GM04504 (cell line): ENCODE data around the gene TMEM14B.
A peak's percentile ranks its signal among the peaks of the same experiment; 100 is the strongest.
"Not testable (repeated sequence)": the region's sequence is repeated elsewhere in the genome, so short reads cannot be mapped to it uniquely, and the experiment has no call there.

Experiments used
- DNase-seq: peaks from one replicate; pipeline ENCODE4 v3.0.0-alpha.2; 2012; ENCODE audit warnings: low read depth

TMEM14B gene

GRCh38 chr6:10746915-10747250 lies 722 bp upstream of the TMEM14B start:
- no peak for DNase-seq

GRCh38 chr6:10749734-10750133 lies 2.1 kb downstream of the TMEM14B start:
- no peak for DNase-seq

- not testable (repeated sequence) for DNase-seq
These were observed 3.0 kb downstream of the TMEM14B start for GRCh38 chr6:10750568-10750967.

DNA sequence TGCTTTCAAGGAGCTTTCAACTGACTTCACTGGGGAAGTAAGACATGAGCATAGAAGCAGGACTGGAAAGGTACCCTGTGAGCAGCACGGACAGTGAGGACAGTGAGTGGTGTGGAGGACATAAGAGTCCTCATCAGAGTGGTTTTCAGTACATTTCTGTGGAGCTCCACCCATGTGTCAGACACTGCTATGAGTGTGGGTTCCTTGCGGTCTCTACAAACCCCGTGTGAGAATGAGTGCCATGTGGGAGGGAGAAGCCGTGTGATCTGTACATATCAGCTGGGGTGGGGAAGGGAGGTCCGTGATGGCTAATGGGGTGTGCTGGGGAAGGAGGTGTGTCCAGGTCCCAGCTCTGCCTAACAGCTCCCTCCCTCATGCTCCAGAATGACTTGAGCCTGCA lies 4.2 kb downstream of the TMEM14B start:
- not testable (repeated sequence) for DNase-seq

DNA sequence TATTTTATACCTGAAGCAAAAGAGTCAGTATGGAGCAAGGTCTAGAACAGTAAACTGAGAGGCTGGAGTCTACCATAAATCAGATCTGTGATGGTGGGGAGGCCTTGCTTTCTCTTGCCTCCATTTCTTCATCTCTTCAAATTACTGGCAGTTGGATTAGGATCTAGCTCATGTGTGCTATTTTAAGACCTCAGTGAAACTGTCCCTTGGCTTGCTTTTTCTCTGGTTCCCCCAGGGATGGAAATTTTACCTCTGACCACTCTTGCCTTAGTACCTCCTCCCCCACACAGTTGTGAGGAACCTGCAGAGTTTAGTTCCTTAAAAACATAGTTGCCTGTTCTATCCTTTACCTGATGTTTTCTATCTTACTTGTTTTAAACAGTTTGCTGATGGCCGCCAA lies 8.5 kb downstream of the TMEM14B start:
- no peak for DNase-seq

GRCh38 chr6:10759312-10759839 lies 11.8 kb downstream of the TMEM14B start:
- DNase-seq: peak; percentile 70

- DNase-seq: peak; percentile 51
These were observed 12.3 kb downstream of the TMEM14B start for GRCh38 chr6:10759884-10760329.

- no peak for DNase-seq
These were observed 15.4 kb downstream of the TMEM14B start for GRCh38 chr6:10763006-10763405.

DNA sequence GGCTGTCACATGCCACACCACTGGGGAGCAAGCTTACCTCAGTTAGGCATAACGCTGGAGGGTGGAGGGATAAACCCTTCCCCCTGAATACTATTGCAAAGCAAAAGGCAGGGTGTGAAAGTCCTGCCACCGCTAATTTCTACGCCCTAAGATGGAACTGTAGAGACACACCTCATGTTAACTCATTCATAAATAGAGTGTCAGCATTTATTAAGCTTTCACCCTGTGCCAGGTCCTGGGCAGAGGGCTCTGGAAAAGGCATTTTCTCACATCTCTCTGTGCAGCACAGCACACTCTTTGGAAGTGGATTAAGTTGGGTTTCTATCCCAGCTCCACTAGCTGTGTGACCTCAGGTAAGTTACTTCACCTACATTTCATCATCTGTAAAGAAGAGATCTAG lies 21.8 kb downstream of the TMEM14B start:
- no peak for DNase-seq

DNA sequence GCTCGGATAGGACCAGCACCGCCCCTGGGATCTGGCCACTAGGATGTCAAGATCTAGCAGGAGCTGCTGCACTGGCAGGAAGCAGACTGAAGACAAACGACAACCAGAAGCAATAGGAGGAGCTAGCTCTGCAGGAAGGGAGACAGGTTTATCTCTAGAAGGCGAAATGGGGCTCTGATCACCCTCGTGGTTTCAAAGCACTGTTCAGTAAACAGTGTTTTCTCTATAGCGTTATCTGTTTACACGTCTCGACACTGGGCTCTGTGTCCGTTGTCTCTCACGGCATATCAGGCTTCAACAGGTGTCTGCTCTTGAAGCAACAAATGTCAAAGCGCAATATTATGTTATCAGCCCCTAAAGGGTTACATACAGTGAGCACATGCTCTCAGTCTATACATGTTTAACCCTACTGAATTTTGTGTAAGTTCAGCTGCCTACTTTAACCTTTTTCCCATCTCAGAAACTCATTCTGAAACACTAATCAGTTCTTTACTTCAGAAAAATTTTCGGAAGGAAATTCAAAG lies 23.8 kb downstream of the TMEM14B start:
- DNase-seq: no peak

GRCh38 chr6:10778230-10778629 lies 30.6 kb downstream of the TMEM14B start:
- DNase-seq: no peak

- no peak for DNase-seq
These were observed 31.5 kb downstream of the TMEM14B start for GRCh38 chr6:10779076-10779475.

DNA sequence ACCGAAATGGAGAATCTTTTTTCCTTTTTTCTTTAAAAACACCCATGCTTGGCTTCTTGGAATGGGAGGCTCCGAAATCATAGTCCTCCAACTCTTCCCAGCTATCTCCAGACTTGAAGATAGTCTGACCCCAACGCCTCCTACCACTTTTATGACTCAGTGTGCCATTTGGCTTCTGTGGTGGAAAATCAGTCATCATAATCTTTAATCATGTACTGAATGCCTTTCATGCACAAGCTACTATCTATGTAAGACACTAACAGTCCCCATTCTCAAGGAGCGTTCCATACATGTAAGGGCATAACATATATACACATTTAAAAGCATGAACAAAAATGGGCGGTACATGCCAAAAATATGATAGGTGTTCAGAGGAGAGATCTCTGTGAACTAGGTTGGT lies 44.1 kb downstream of the TMEM14B start:
- no peak for DNase-seq

- DNase-seq: no peak
These were observed 44.5 kb downstream of the TMEM14B start for GRCh38 chr6:10792101-10792500.

- DNase-seq: no peak
These were observed 45.4 kb downstream of the TMEM14B start for GRCh38 chr6:10793035-10793434.

DNA sequence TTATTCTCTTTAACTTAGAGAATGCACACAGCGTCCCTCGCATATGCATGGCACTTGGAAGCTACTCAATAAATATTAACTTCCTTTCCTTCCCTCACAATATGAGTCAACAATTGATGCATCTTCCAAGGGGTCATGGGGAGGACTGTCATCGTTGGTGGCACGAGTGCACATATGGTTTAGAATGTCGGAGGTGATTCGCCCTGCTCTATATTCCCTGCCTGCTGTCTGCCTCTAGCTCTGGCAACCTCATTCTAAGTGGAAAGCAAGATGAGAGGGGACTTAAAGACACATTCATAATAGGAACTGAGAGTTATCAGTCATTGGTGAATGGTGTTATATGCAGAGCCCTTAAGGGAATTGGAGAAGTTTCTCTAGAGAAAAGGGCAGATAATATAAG lies 46.1 kb downstream of the TMEM14B start:
- DNase-seq: no peak

DNA sequence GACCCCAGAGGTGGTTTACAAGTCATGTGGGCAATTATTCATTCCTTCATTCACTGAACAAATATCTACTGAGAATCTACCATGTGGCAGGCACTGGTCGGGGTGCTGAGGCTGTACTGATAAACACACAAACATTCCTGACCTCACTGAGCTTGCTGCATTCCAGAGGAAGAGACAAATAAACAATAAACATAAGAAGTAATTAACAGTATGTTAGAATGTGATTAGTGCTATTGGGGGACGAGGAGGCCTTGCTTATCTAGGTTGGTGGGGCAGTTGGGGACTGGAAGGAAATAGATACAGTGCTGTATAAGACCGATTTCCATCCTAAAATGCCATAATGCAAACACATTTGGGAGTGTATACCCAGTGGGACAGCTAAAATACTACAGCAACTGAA lies 46.6 kb downstream of the TMEM14B start:
- no peak for DNase-seq

- no peak for DNase-seq
These were observed 53.2 kb downstream of the TMEM14B start for GRCh38 chr6:10800810-10801209.

- peak; percentile 11 for DNase-seq
These were observed 53.7 kb downstream of the TMEM14B start for GRCh38 chr6:10801224-10801848.
